GM23248 (cell line): Measurements from ENCODE around the gene PTEN. TPM values are rescaled to one million over a fixed set of nuclear protein-coding genes. Genes with fewer than 3 reads are reported as not detected.

Experiments used
- DNase-seq: peaks from one replicate; pipeline ENCODE4 v3.0.0-alpha.2; 2015
- H2AFZ ChIP-seq: fragments of 200-600 bp; sonication (generic); 2 replicates; pipeline ENCODE4 v1.6.1; 2016; ENCODE audit warnings: antibody characterized with exemption
- H3F3A ChIP-seq: fragments of 200-600 bp; sonication (generic); 2 replicates; pipeline ENCODE4 v1.6.1; 2016; ENCODE audit warnings: mild to moderate bottlenecking, antibody characterized with exemption, mixed run types; ENCODE audit not compliant: insufficient read depth
- H3K27ac ChIP-seq: fragments of 200-600 bp; sonication (generic); 2 replicates; pipeline ENCODE4 v1.5.1; 2016; ENCODE audit warnings: mild to moderate bottlenecking
- H3K27me3 ChIP-seq: fragments of 200-600 bp; sonication (generic); replicated peaks from 2 replicates; pipeline ENCODE4 v1.6.1; 2016; ENCODE audit warnings: mild to moderate bottlenecking; ENCODE audit not compliant: insufficient read depth
- H3K36me3 ChIP-seq: fragments of 200-600 bp; sonication (generic); 2 replicates; pipeline ENCODE4 v1.6.1; 2016; ENCODE audit warnings: low read depth, mild to moderate bottlenecking
- H3K4me1 ChIP-seq: fragments of 200-600 bp; sonication (generic); 2 replicates; pipeline ENCODE4 v1.6.1; 2016; ENCODE audit warnings: mild to moderate bottlenecking; ENCODE audit not compliant: insufficient read depth
- H3K4me2 ChIP-seq: fragments of 200-600 bp; sonication (generic); one replicate; pipeline ENCODE4 v1.6.1; 2016; ENCODE audit warnings: mild to moderate bottlenecking; ENCODE audit not compliant: unreplicated experiment
- H3K4me3 ChIP-seq: fragments of 200-600 bp; sonication (generic); 2 replicates; pipeline ENCODE4 v1.5.1; 2016; ENCODE audit warnings: mild to moderate bottlenecking
- H3K79me2 ChIP-seq: fragments of 200-600 bp; sonication (generic); 2 replicates; pipeline ENCODE4 v1.6.1; 2016; ENCODE audit warnings: mild to moderate bottlenecking; ENCODE audit not compliant: insufficient read depth
- H3K9ac ChIP-seq: fragments of 200-600 bp; sonication (generic); 2 replicates; pipeline ENCODE4 v1.6.1; 2016; ENCODE audit warnings: mild to moderate bottlenecking
- H3K9me2 ChIP-seq: fragments of 200-600 bp; sonication (generic); 2 replicates; pipeline ENCODE4 v1.6.1; 2016; ENCODE audit warnings: mixed run types, mild to moderate bottlenecking, moderate library complexity; ENCODE audit not compliant: insufficient read depth
- H3K9me3 ChIP-seq: fragments of 200-600 bp; sonication (generic); one replicate; pipeline ENCODE4 v1.6.1; 2017; ENCODE audit warnings: low read depth
- H4K20me1 ChIP-seq: fragments of 200-600 bp; sonication (generic); 2 replicates; pipeline ENCODE4 v1.6.0; 2016; ENCODE audit not compliant: insufficient read depth
- EZH2 ChIP-seq: fragments of 200-600 bp; sonication (generic); IDR thresholded peaks from 2 replicates; pipeline ENCODE4 v1.6.1; 2018; ENCODE audit warnings: antibody characterized with exemption, mild to moderate bottlenecking; ENCODE audit not compliant: insufficient read depth, poor library complexity, severe bottlenecking
- EZH2phosphoT487 ChIP-seq: fragments of 200-600 bp; sonication (generic); IDR thresholded peaks from 2 replicates; pipeline ENCODE4 v1.6.1; 2018; ENCODE audit warnings: antibody characterized with exemption, moderate library complexity, mild to moderate bottlenecking, low read depth; ENCODE audit not compliant: insufficient read depth
- WGBS, 2 experiments: methylation state at CpG; one replicate each; pipeline ENCODE4 v1.1.6; 2015 to 2017; ENCODE audit warnings: low lambda C conversion rate in 2 of 2, low coverage in 1 of 2; ENCODE audit errors: missing lambda C conversion rate in 2 of 2; 5-methylcytosine and 5-hydroxymethylcytosine counted together
- in situ Hi-C: fragments of 300-500 bp; cut with MboI; formaldehyde crosslinking; loops from 2 replicates; pipeline ENCODE4 v1.15.0; 2020
- polyA plus RNA-seq: library from polyadenylated mRNA; unstranded; fragments of >200 nt; fragmentation: Nextera tagmentation; extraction: Ambion mirVana; gene quantifications from 2 replicates; pipeline ENCODE4 v1.2.1, GENCODE V29; 2016
- total RNA-seq: library from RNA; depleted of rRNA; stranded (reverse); fragments of >200 nt; shearing (Covaris generic); gene quantifications from 2 replicates; pipeline ENCODE4 v1.2.3, GENCODE V29; 2014

PTEN gene
- total and polyA plus RNA-seq, 2 experiments from 2014 or later, result 35.5 to 93.9 TPM

- Histone ChIP-seq H3K4me1 (peaks cover 27% of the 10 kb centered on the region), H2AFZ (peak within 1 kb of the TSS; percentile 96), H3K9me3 (no peaks in the 10 kb centered on the region), H3K79me2 (peaks cover 52% of the 10 kb centered on the region), H3K27ac (peak within 1 kb of the TSS; percentile 74), H3K27me3 (no peaks in the 10 kb centered on the region), H4K20me1 (no peaks in the 10 kb centered on the region), H3F3A (0 out of 2 replicates have a peak, but pooled peaks cover 8% of the 10 kb centered on the region), H3K36me3 (peaks cover 17% of the 10 kb centered on the region), H3K9me2 (no peaks in the 10 kb centered on the region), H3K4me3 (peak within 1 kb of the TSS; percentile 94), H3K4me2 (peak within 1 kb of the TSS; percentile 89), H3K9ac (peak within 1 kb of the TSS; percentile 94)
- TF ChIP-seq EZH2 (no peak), EZH2phosphoT487 (no peak)
- 1% methylated on average over 60 of the region's 60 CpGs for WGBS, 2 experiments
- DNase-seq, result peak; percentile 92
- in situ Hi-C loops, result no loop called here
Observed at GRCh38 chr10:87817609-87818504, 45.6 kb upstream of the PTEN start, which contains the start of gene ATAD1. ATAD1 (minus strand) TSS chr10:87818226; CDS start chr10:87814599, 3,627 bp downstream.

GRCh38 chr10:87818505-87819288 lies 44.7 kb upstream of the PTEN start:
- H3K27me3 ChIP-seq, result no peaks in the 10 kb centered on the region
- peak overlapping the region; percentile 94 for H3K9ac ChIP-seq
- 0 out of 2 replicates have a peak, but pooled peaks cover 8% of the 10 kb centered on the region for H3F3A ChIP-seq
- H3K79me2 ChIP-seq, result peaks cover 44% of the 10 kb centered on the region
- DNase-seq, result peak; percentile 63
- peaks cover 10% of the 10 kb centered on the region; the same call in 1 of the 2 replicates for H3K36me3 ChIP-seq
- H3K4me2 ChIP-seq, result peak overlapping the region; percentile 89
- TF ChIP-seq EZH2, result no peak
- 17 to 19% methylated on average over 27 to 29 of the region's 29 CpGs for WGBS, 2 experiments
- H4K20me1 ChIP-seq, result no peaks in the 10 kb centered on the region
- peak overlapping the region; percentile 94 for H3K4me3 ChIP-seq
- in situ Hi-C loops, result no loop called here
- peak overlapping the region; percentile 16; the same call in 1 of the 2 replicates for H3K27ac ChIP-seq
- peak overlapping the region; percentile 96 for H2AFZ ChIP-seq
- H3K9me2 ChIP-seq, result no peaks in the 10 kb centered on the region
- peaks cover 27% of the 10 kb centered on the region for H3K4me1 ChIP-seq
- H3K9me3 ChIP-seq, result no peaks in the 10 kb centered on the region

GRCh38 chr10:87819289-87819585 lies 44.2 kb upstream of the PTEN start:
- no peak for DNase-seq
- H3K79me2 ChIP-seq, result peaks cover 38% of the 10 kb centered on the region
- peaks cover 5% of the 10 kb centered on the region; the same call in 1 of the 2 replicates for H3K36me3 ChIP-seq
- in situ Hi-C loops, result no loop called here
- H3K27ac ChIP-seq, result no peak overlapping the region
- 95 to 96% methylated on average over 6 of the region's 6 CpGs for WGBS, 2 experiments
- no peaks in the 10 kb centered on the region for H4K20me1 ChIP-seq
- 0 out of 2 replicates have a peak overlapping the region, but pooled peaks have one; percentile 94 for H3K4me3 ChIP-seq
- no peaks in the 10 kb centered on the region for H3K9me3 ChIP-seq
- no peak overlapping the region for H3K9ac ChIP-seq
- H3K4me2 ChIP-seq, result no peak overlapping the region
- no peaks in the 10 kb centered on the region for H3K27me3 ChIP-seq
- no peaks in the 10 kb centered on the region for H3K9me2 ChIP-seq
- no peak overlapping the region for H2AFZ ChIP-seq
- TF ChIP-seq EZH2phosphoT487, result no peak
- TF ChIP-seq EZH2, result no peak
- H3K4me1 ChIP-seq, result peaks cover 27% of the 10 kb centered on the region
- H3F3A ChIP-seq, result 0 out of 2 replicates have a peak, but pooled peaks cover 8% of the 10 kb centered on the region

GRCh38 chr10:87826653-87827052 lies 36.8 kb upstream of the PTEN start:
- Histone ChIP-seq H3K27ac (no peak overlapping the region), H3K9me2 (no peaks in the 10 kb centered on the region), H3K9me3 (no peaks in the 10 kb centered on the region), H3K4me2 (no peak overlapping the region), H3F3A (no peaks in the 10 kb centered on the region), H3K79me2 (no peaks in the 10 kb centered on the region), H2AFZ (no peak overlapping the region), H3K4me3 (no peak overlapping the region), H3K36me3 (no peaks in the 10 kb centered on the region), H4K20me1 (no peaks in the 10 kb centered on the region), H3K9ac (no peak overlapping the region), H3K27me3 (no peaks in the 10 kb centered on the region), H3K4me1 (no peaks in the 10 kb centered on the region)
- DNase-seq, result no peak
- in situ Hi-C loops, result no loop called here
- TF ChIP-seq EZH2 (no peak), EZH2phosphoT487 (no peak)
